Stimulated activated CD4-positive, alpha-beta T cell treated with anti-CD3 and anti-CD28 coated beads, Interleukin-2, amount 100 ng/mL, for 48 hours (primary cell): ENCODE results near the gene ACE.

Experiments
- DNase-seq, 2 donors: peaks; one replicate each; pipeline ENCODE4 v3.0.0-alpha.2; 2020

The ACE gene

DNA sequence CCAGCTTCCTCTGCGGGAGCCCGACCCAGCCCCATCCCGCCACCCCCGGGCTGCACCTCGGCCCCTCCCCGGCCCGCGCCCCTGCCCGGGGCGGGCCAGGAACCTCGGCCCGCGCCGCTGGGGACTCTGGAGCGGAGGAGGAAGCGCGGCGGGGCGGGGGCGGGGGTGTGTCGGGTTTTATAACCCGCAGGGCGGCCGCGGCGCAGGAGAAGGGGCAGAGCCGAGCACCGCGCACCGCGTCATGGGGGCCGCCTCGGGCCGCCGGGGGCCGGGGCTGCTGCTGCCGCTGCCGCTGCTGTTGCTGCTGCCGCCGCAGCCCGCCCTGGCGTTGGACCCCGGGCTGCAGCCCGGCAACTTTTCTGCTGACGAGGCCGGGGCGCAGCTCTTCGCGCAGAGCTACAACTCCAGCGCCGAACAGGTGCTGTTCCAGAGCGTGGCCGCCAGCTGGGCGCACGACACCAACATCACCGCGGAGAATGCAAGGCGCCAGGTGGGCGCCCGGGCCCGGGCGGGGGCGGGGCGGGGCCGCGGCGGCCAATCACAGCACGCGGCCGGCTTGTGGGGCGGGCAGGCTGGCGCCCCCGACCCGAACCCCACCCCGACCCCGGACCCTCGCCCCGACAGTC is at the start of gene ACE:
Gene ACE, plus strand, starts transcription at position 208 of the 626 bp plus-strand sequence. Its CDS starts 34 bp downstream, at position 242.
- DNase-seq: peak; percentile 15 to 19

- DNase-seq: no peak
Observed at GRCh38 chr17:63429766-63430165, 47.1 kb upstream of the ACE start.

DNA sequence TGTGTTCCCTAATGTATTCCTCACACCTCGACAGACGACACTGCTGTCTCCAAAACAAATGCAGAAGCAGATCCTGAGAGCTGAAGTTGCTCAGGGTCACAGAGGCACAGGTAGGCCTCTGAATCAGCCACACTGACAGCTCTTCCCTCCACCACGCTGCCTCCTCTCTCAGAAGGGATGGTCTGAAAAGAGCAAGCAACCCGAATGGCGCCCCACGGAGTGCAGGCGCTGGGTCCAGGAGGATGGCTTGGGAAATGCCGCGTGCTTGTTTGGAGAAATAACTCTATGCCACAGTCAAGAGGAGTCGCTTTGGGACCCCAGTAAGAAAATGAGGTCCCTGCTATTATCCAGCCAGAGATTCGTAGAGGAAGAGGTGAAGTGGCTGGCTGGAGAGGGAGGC is 46.6 kb upstream of the ACE start:
- DNase-seq: no peak

DNA sequence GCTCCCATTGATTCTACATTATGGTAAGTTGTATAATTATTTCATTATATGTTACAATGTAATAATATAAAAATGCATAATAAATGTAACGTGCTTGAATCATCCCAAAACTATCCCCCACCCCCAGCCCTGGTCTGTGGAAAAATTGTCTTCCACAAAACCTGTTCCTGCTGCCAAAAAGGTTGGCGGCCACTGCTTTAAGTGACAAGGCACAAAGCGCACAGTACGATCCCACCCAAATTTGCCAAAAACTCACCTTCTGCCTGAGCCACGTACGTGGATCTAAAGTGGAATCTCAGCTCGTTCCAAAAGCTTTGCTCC is 45.3 kb upstream of the ACE start:
- DNase-seq: no peak

GRCh38 chr17:63431939-63432804 is 44.7 kb upstream of the ACE start:
- no peak for DNase-seq

DNA sequence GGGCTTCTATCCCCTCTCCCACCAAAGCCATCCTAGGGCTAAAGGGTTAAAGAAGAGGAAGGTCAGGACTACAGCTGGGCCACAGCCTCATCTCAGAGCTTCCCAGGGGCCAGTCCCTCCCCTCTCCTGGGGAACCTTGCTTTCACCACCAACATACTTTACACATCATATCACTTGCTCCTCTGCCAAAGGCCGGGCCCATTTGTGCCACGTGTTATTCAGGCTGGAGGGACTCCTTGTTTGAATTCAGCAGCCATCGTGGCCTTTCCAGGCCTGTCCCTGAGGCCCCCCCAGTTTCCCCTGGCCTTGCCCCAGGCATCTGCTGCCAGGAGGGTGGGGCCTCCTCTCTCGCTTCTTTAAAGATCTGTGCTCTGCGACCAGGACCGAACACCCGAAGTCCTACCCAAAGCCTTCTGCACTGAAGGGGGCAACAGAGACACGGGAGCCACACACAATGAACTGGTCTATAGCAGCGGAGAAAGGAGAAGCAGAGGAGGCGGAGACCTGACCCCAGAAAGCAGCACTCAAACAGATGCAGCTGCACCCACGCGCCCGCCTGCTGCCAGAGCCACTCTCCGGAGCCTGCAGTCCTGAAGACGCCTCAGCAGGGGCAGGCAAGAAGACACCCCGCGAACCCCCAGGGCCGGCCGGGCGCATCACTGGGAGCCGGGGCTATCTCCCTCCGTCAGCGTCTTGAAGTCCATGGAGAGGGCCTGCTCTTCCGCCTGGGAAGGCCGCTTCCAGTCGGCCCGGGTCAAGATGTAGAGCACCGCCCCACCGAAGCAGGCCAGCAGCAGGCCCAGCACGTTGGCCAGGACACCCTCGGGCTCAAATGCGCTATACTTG is 42.9 kb upstream of the ACE start:
- DNase-seq: no peak

DNA sequence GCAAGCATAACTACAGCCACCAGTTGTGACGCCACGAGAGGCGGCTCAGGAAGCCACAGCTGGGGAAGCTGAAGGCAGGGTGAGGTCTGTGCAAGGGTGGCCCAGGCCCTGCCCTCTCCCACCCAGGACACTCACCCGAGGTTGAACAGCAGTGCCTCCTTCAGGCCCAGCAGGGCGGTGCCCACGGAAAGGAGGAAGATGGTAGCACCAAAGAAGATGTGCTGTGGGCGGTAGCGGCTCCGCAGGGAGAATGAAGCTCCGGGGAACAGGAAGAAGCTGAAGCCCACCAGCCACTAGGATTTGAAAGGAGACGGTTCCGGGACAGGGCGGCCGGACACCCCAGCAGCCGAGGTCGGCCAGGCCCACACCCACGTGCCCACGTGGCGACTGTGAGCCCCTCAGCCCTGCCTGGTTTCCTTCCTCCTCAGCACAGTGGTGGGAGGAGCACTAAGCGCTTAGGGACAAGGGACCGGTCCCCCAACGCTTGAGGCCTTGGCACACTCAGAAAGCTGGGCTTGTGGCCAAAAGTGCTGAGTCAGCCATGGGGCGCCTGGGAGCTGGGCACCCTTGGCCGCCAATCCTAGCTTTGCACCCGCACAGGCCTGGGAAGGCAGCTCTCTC is 41.8 kb upstream of the ACE start:
- DNase-seq: no peak

DNA sequence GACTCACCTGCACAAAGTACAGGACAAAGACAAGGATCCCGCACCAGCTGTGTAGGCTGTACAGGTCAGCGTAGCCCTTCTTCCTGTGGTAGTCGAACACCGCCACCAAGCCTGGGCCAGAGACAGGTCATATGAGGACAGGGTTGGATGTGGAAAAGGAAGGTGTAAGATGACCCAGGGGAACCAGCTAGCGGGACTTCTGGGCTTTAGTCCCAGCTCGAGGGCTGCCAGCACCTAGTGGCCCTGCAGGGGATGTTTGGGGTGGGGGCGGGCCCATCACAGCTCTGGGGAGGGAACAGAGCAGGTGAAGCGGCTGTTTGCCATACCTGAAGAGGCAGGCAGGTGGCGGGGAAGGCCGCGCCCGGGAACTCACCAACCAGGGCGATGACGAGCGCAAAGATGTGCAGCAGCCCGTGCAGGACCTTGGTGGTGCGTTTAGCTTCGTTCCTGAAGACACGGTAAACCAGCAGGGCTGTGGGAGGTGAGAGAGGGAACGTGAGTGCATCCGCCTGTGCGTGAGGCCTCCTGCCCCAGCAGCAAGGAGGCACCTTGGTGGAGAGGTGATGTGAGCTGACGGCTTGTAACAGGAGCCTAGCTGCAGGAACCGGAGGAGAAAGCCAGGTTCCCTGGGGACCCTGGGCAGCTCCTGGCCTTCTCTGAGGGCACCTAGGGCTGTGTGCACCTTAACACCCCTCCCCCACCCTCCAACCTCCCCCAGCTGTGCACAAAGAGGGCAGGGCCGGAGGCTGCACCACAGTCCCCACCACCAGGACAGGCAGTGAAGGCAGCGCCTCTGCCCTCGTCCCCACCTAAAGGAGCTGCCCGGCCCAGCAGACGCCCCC is 41.0 kb upstream of the ACE start:
- no peak for DNase-seq

DNA sequence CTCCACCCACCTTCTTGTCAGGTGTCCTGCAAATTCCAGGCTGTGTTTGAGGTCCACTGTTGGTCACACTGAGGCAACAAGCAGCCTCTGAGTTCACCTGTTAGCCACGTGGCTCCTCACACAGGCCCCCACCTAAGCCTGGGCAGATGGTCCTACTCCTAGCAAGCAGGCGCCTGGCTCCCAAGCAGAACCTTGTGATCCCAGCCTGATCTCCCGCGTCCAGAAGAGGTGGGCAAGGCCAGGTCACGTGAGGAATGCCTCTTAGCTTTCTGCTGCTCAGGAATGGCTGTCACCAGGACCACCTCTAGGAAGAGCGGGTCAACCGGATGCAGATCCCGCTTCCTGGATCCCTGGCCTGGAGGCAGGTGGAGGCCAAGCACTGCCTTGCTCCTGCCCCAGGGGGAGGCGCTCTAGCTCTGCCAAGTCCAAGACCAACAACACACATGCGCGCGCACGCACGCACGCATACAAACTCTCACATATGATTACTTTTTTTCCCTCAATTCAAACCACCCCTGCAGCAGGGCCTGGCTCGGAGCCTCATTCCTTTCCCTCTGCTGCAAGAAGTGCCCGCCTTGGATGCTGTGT is 40.2 kb upstream of the ACE start:
- DNase-seq: no peak

DNA sequence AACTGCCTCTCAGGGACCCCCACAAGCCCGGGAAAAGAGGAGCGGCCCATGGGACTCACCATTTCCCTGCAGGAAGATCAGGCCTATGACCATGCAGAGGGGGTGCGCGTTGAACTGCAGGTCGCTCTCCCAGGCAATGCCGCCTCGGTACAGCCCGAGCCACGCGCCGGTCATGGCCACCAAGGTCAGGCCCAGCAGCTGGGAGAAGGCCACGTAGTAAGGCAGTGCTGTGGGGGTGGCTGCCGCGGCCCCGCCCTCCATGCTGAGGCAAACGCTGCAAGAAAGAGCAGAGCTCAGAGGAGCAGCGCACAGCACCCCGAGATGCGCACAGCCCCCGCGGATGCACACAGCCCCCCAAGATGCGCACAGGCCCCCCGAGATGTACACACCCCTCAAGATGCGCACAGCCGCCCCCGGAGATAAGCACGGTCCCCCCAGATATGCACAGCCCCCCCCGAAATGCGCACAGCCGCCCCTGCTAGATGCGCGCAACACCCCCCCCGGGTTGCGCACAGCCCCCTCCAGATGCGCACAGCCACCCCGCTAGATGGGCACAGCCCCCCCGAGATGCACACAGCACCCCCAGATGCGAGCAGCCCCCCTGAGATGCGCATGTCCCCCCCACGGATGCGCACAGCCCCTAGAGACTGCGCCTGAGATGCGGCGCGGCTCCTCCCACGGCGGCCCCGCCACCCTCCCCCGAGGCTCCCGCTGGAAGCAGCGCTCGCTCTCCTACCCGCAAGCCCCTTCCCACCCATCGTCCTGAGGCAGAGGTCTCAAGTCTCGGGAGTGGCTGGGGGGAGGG is 39.4 kb upstream of the ACE start:
- DNase-seq: no peak

DNA sequence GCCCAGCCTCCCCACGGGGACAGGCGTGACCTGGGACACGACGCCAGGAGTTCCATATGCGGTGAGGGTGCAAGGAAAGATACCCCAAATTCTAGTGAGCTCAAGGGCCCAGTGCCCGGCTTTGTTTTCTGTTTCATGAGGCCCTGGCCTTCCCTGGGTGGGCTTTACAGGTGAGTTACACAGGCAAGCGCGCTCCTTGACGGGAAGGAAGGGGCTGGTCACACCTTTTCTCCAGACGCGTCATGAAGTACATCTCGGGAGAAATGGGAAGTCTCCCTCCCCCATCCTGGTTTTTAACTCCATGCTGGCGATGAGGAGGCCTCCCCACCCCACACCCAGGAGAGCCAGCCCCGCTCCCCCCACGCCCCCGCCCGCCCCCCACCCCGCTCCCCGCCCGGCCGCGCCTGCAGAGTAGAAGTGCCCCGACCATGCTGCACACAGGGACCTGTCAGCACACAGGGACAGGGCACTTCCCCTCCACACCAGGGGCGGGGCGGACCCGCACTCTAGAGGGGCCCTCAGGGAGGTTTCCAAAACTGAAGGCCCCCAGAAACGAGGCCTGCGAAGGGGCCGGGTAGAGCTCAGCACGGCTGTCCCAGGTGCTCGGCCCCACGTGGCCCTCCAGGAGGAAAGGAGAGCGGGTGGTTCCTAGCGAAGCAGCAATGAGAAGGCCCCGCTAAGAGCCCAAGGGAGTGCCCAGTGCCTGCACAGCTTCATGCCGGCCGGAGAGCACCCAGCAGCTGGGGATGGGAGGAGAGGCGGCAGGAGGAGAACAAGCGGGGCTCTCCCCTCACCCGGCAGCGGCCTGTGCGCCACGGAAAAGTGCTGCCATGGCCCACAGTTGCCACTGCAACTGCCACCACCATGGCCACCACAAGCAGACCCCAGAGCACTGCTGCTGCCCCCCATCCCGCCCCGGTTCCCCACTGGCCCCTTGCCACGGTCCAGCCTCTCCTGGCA is 38.5 kb upstream of the ACE start:
- DNase-seq: no peak

- DNase-seq: no peak
Observed at GRCh38 chr17:63439687-63440086, 37.2 kb upstream of the ACE start.

DNA sequence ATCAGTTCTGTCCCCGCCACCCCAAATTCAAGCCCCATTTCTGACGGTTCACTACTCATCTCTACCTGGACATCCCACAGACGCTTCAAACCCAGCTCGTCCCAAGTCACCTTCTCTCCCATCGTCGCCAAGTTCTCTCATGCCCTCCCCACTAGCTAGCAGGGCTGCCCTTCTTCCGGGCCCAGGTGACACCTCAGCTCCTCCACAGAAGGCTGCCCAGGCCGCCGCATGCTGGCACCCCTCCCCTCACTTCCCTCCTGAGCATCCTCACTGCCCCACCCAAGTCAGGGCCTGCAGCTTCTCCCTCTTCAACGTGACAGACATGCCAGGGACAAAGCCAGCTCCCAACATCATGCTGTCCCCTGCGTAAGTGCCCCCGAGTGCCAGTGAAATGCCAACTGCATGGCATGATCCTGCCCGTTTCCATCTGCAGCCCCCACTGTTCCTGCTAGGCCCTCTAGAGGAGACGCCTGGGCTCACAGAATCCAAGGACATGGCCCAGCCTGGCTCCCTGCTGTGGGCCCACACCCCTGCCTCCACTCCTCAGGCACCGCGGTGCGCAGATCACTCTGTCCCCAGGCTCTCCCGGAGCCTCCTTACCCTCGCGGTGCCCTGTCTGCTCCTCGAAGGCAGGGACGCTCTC is 36.6 kb upstream of the ACE start:
- DNase-seq: no peak

- DNase-seq: no peak
Observed at GRCh38 chr17:63440770-63441335, 36.0 kb upstream of the ACE start.

DNA sequence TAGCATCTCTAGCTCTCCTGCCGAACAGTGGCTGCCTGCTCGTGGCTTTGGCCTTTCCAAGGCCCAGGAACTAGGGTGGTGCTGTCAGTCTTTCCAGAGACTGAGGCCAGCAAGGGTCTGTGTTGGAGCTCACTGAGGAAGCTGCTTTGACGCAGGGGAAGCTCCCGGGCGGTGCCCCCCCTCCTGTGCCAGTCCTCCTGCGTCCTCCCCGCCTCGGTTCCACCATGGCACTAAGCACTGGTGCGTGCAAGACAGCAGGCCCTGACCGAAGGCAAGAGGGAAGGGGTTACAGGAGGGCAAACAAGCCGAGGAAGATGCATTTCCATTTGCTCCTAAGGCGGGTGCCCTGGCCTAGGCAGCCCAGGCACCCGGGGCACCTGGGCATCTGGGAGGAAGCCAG is 35.2 kb upstream of the ACE start:
- DNase-seq: no peak

DNA sequence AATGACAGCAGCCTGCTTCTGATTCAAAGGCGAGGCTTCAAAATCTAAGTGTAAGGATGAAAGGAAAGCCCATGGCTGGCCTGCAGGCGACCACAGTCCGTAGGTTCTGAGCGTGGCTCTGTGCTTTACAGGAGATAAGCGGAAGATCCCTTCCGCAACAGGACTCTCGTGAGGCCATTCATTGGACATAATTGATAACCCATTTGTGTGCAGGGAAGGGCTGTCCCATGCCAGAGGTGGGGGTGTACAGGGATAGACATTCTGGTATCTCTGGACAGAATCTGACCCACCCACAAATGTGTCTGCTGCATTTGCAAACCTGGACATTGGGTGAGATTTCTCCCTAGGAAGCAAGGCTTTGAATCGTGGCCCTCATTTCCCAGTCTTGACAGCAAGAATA is 34.8 kb upstream of the ACE start:
- no peak for DNase-seq

GRCh38 chr17:63442549-63443035 is 34.3 kb upstream of the ACE start:
- no peak for DNase-seq

DNA sequence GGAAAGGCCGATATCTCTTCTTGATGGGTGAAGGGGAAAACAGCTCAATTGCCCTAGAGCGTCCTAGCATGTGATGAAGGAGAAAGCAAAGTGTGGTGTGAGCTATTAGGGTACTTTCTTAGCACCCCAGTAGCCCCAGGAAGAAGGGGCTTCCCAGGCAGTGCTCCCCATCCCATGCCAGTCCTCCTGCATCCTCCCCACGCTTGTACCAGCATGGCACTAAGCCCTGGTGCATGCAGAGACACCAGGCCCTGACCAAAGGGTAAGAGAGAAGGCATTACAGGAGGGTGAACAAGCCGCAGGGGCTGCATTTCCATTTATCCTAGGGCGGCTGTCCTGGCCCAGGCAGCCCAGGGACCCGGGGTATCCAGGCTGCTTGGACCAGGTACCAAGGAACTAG is 33.8 kb upstream of the ACE start:
- no peak for DNase-seq

DNA sequence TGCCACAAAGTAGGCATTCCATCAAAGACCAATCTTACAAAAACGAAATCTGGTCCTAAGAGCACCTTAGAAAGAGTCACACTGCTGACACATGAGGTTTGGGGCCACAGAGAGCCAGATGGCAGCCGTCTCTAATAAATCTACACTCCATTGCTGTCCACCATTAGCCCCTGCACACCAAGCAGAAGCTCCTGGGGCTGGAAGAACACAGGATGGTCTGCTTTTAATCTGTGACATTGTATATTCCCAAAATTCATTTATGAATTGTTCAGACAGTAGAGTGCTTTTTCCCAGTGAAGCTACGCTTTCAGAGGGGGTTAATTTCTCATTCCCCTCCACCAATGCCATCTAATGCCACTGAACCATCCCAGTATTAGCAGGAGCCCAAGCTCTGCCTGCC is 32.4 kb upstream of the ACE start:
- DNase-seq: no peak
